Body of pancreas (tissue), 4 donors: ENCODE data around the gene CDH20.

Experiments
- POLR2A ChIP-seq, 3 donors: fragments of 450-650 bp; IDR thresholded peaks; one replicate each; pipeline ENCODE4 v1.6.1; 2016; ENCODE audit warnings: antibody characterized with exemption in 3 of 3, mild to moderate bottlenecking in 2 of 3
- TF ChIP-seq, protein P1 (sequence below), 7 experiments: fragments of 450-650 bp in 4 of 7; fragments of 200-600 bp in 3 of 7; sonication (generic) in 3 of 7; IDR thresholded peaks; one replicate each; pipeline ENCODE4 v1.5.1; 2016 to 2019; ENCODE audit warnings: antibody characterized with exemption in 7 of 7

DNA sequence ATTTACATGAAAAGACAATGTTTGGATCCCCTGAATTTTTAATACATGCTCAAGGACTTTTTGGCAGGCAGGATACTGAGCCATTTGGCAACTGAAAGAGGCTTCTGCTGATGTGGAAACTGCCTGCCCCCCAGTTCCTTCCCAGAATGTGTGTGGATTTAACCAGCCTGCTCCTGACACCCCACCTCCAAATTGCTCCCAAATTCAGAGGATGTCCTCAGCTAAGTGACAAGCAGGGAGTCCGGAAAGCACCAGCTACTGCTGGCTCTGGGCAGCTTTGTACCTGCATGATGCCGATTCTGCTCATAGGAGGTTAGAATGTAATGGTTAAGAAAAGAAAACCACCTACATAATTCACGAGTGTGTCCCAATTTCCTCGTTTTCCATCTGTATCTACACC is 197.5 kb downstream of the CDH20 start:
- TF ChIP-seq, protein P1, sequence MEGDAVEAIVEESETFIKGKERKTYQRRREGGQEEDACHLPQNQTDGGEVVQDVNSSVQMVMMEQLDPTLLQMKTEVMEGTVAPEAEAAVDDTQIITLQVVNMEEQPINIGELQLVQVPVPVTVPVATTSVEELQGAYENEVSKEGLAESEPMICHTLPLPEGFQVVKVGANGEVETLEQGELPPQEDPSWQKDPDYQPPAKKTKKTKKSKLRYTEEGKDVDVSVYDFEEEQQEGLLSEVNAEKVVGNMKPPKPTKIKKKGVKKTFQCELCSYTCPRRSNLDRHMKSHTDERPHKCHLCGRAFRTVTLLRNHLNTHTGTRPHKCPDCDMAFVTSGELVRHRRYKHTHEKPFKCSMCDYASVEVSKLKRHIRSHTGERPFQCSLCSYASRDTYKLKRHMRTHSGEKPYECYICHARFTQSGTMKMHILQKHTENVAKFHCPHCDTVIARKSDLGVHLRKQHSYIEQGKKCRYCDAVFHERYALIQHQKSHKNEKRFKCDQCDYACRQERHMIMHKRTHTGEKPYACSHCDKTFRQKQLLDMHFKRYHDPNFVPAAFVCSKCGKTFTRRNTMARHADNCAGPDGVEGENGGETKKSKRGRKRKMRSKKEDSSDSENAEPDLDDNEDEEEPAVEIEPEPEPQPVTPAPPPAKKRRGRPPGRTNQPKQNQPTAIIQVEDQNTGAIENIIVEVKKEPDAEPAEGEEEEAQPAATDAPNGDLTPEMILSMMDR (IDR thresholded peaks at IDR 0.05), result no peak
- TF ChIP-seq POLR2A (IDR thresholded peaks at IDR 0.05), result no peak
